ENCODE data around the gene AHDC1. TPM values are rescaled to one million over a fixed set of nuclear protein-coding genes. Genes with fewer than 3 reads are reported as not detected.
"Not testable (repeated sequence)": the region's sequence is repeated elsewhere in the genome, so short reads cannot be mapped to it uniquely, and the experiment has no call there.

AHDC1 gene
- total RNA-seq, 2 experiments from 2014 or later = 26.3 to 27.6 TPM

GRCh38 chr1:27542463-27543273 lies 61.3 kb downstream of the AHDC1 start:
- peaks cover 11% of the 10 kb centered on the region for H3K4me1 Mint-ChIP-seq (ENCODE audit: low read depth)
- ChIA-PET CTCF (interaction anchor here (4.0 kb wide), 1 partner anchor 14 kb away, joined by 33 read pairs; no protein-coding TSS in a partner anchor), POLR2A (no interaction called here)
- no peaks in the 10 kb centered on the region for H3K27me3 Mint-ChIP-seq
- no peaks in the 10 kb centered on the region for H3K36me3 Mint-ChIP-seq (ENCODE audit: low read depth)
- no peak for TF ChIP-seq CTCF (IDR thresholded peaks at IDR 0.05)
- intact Hi-C loops (cut with micrococcal nuclease) = no loop called here
- H3K27ac Mint-ChIP-seq = peak overlapping the region; percentile 43
- ATAC-seq = peak; percentile 91
- DNase-seq = peak; percentile 74
- no peaks in the 10 kb centered on the region for H3K9me3 Mint-ChIP-seq
- H3K4me3 Mint-ChIP-seq = no peak overlapping the region

- intact Hi-C loops (cut with micrococcal nuclease) = no loop called here
- H3K27me3 Mint-ChIP-seq = no peaks in the 10 kb centered on the region
- no peak for TF ChIP-seq CTCF (IDR thresholded peaks at IDR 0.05)
- ChIA-PET CTCF (interaction anchor here (4.2 kb wide), 1 partner anchor 16 kb away, joined by 15 read pairs; no protein-coding TSS in a partner anchor), POLR2A (interaction anchor here (0.7 to 1.2 kb wide), 2 partner anchors 65 to 147 kb away, joined by 3 read pairs; no protein-coding TSS in a partner anchor)
- peaks cover 11% of the 10 kb centered on the region for H3K4me1 Mint-ChIP-seq (ENCODE audit: low read depth)
- no peaks in the 10 kb centered on the region for H3K36me3 Mint-ChIP-seq (ENCODE audit: low read depth)
- ATAC-seq = no peak
- H3K4me3 Mint-ChIP-seq = no peak overlapping the region
- no peak for DNase-seq
- no peaks in the 10 kb centered on the region for H3K9me3 Mint-ChIP-seq
- H3K27ac Mint-ChIP-seq = no peak overlapping the region
Measured at GRCh38 chr1:27539901-27540861, 63.8 kb downstream of the AHDC1 start.

GRCh38 chr1:27538793-27539192 lies 65.2 kb downstream of the AHDC1 start:
- H3K27ac Mint-ChIP-seq = no peak overlapping the region
- ChIA-PET POLR2A (interaction anchor here (1.2 kb wide), 1 partner anchor 67 kb away, joined by 3 read pairs; no protein-coding TSS in a partner anchor), CTCF (interaction anchor here (4.2 kb wide), 1 partner anchor 18 kb away, joined by 15 read pairs; no protein-coding TSS in a partner anchor)
- H3K36me3 Mint-ChIP-seq (ENCODE audit: low read depth) = no peaks in the 10 kb centered on the region
- no peak overlapping the region for H3K4me3 Mint-ChIP-seq
- no peaks in the 10 kb centered on the region for H3K27me3 Mint-ChIP-seq
- no peak for TF ChIP-seq CTCF (IDR thresholded peaks at IDR 0.05)
- intact Hi-C loops (cut with micrococcal nuclease) = no loop called here
- no peaks in the 10 kb centered on the region for H3K9me3 Mint-ChIP-seq
- ATAC-seq = no peak
- no peak for DNase-seq
- peaks cover 11% of the 10 kb centered on the region for H3K4me1 Mint-ChIP-seq (ENCODE audit: low read depth)

- POLR2A ChIA-PET, H3K4me3 Mint-ChIP-seq: not testable (repeated sequence)
- CTCF ChIA-PET = interaction anchor here (4.2 kb wide), 1 partner anchor 18 kb away, joined by 15 read pairs; no protein-coding TSS in a partner anchor
Measured at GRCh38 chr1:27538305-27538676, 65.7 kb downstream of the AHDC1 start.

GRCh38 chr1:27536767-27537166 lies 67.2 kb downstream of the AHDC1 start:
- Mint-ChIP-seq H3K27ac (no peak overlapping the region), H3K9me3 (no peaks in the 10 kb centered on the region), H3K4me1 (ENCODE audit: low read depth) (peaks cover 12% of the 10 kb centered on the region), H3K36me3 (ENCODE audit: low read depth) (peaks cover 2% of the 10 kb centered on the region), H3K4me3 (no peak overlapping the region), H3K27me3 (no peaks in the 10 kb centered on the region)
- ChIA-PET POLR2A (no interaction called here), CTCF (interaction anchor here (4.2 kb wide), 1 partner anchor 20 kb away, joined by 15 read pairs; no protein-coding TSS in a partner anchor)
- no peak for TF ChIP-seq CTCF (IDR thresholded peaks at IDR 0.05)
- intact Hi-C loops (cut with micrococcal nuclease) = no loop called here
- ATAC-seq (no peak), DNase-seq (no peak)

More at GRCh38 chr1:27538305-27538676, 65.7 kb downstream of the AHDC1 start:
- intact Hi-C loops (cut with micrococcal nuclease); H3K27me3 Mint-ChIP-seq; H3K4me1 Mint-ChIP-seq (ENCODE audit: low read depth); DNase-seq; H3K27ac Mint-ChIP-seq; H3K9me3 Mint-ChIP-seq; H3K36me3 Mint-ChIP-seq (ENCODE audit: low read depth); ATAC-seq: not testable (repeated sequence)

Measured in activated CD8-positive, alpha-beta T cell treated with anti-CD3 and anti-CD28 coated beads for 36 hours (primary cell).